GM23338 (cell line): ENCODE data around the gene USP10. TPM values are rescaled to one million over a fixed set of nuclear protein-coding genes. Genes with fewer than 3 reads are reported as not detected.

Experiments
- ATAC-seq: fragments of 200-7000 bp; cut with Tn5 transposase; 3 replicates; pipeline ENCODE4 v1.9.1; 2020
- DNase-seq: peaks from one replicate; pipeline ENCODE4 v3.0.0-alpha.2; 2015; ENCODE audit warnings: low spot score
- H2AFZ ChIP-seq: fragments of 200-600 bp; sonication (generic); 2 replicates; pipeline ENCODE4 v1.8.0; 2016; ENCODE audit warnings: antibody characterized with exemption, mild to moderate bottlenecking, moderate library complexity
- H3F3A ChIP-seq: fragments of 200-600 bp; sonication (generic); replicated peaks from 2 replicates; pipeline ENCODE4 v1.8.0; 2017; ENCODE audit warnings: antibody characterized with exemption, mixed run types, low read depth
- H3K27ac ChIP-seq: fragments of 200-600 bp; sonication (generic); 2 replicates; pipeline ENCODE4 v1.6.1; 2016; ENCODE audit warnings: low read depth
- H3K27me3 ChIP-seq: fragments of 200-600 bp; sonication (generic); 2 replicates; pipeline ENCODE4 v1.8.0; 2016; ENCODE audit warnings: mild to moderate bottlenecking, mixed run types, moderate library complexity; ENCODE audit not compliant: insufficient read depth
- H3K36me3 ChIP-seq: fragments of 200-600 bp; sonication (generic); 2 replicates; pipeline ENCODE4 v1.8.0; 2016; ENCODE audit warnings: mild to moderate bottlenecking; ENCODE audit not compliant: insufficient read depth
- H3K4me1 ChIP-seq: fragments of 200-600 bp; sonication (generic); 2 replicates; pipeline ENCODE4 v1.8.0; 2016; ENCODE audit warnings: mild to moderate bottlenecking, moderate library complexity; ENCODE audit not compliant: insufficient read depth
- H3K4me2 ChIP-seq: fragments of 200-600 bp; sonication (generic); 2 replicates; pipeline ENCODE4 v1.7.1; 2017; ENCODE audit warnings: mixed run types
- H3K4me3 ChIP-seq: fragments of 200-600 bp; sonication (generic); 2 replicates; pipeline ENCODE4 v1.6.1; 2016; ENCODE audit warnings: mixed run types
- H3K79me2 ChIP-seq: fragments of 200-600 bp; sonication (generic); replicated peaks from 2 replicates; pipeline ENCODE4 v1.8.0; 2017; ENCODE audit warnings: mild to moderate bottlenecking; ENCODE audit not compliant: insufficient read depth
- H3K9me2 ChIP-seq: fragments of 200-600 bp; sonication (generic); 2 replicates; pipeline ENCODE4 v1.8.0; 2017; ENCODE audit not compliant: insufficient read depth
- H4K20me1 ChIP-seq: fragments of 200-600 bp; sonication (generic); replicated peaks from 2 replicates; pipeline ENCODE4 v1.8.0; 2017; ENCODE audit warnings: mild to moderate bottlenecking; ENCODE audit not compliant: insufficient read depth
- H3K27ac Mint-ChIP-seq: 2 replicates; pipeline ENCODE4 v1.8.0; 2020; ENCODE audit warnings: inconsistent platforms, mild to moderate bottlenecking, moderate library complexity, mixed read lengths
- H3K27me3 Mint-ChIP-seq: 3 replicates; pipeline ENCODE4 v1.8.0; 2022; ENCODE audit warnings: low read depth, mild to moderate bottlenecking, moderate library complexity, mixed read lengths, inconsistent platforms; ENCODE audit not compliant: insufficient read depth, poor library complexity
- H3K36me3 Mint-ChIP-seq: 3 replicates; pipeline ENCODE4 v1.8.0; 2021; ENCODE audit warnings: low read depth, mild to moderate bottlenecking, inconsistent platforms, moderate library complexity, mixed read lengths
- H3K4me1 Mint-ChIP-seq: 3 replicates; pipeline ENCODE4 v1.8.0; 2020; ENCODE audit warnings: mild to moderate bottlenecking, inconsistent platforms, mixed read lengths
- H3K4me3 Mint-ChIP-seq: 3 replicates; pipeline ENCODE4 v1.8.0; 2021; ENCODE audit warnings: moderate library complexity, mild to moderate bottlenecking, inconsistent platforms, mixed read lengths
- H3K9me3 Mint-ChIP-seq: 3 replicates; pipeline ENCODE4 v1.8.0; 2020; ENCODE audit warnings: moderate library complexity, mild to moderate bottlenecking, inconsistent platforms, mixed read lengths
- CREB1 ChIP-seq: fragments of 250-450 bp; sonication (Bioruptor Pico); IDR thresholded peaks from 2 replicates; pipeline ENCODE4 v1.5.0; 2020; ENCODE audit warnings: low read depth, mild to moderate bottlenecking, moderate library complexity
- ETS1 ChIP-seq: IDR thresholded peaks from 2 replicates; pipeline ENCODE4 v1.6.1; 2016; ENCODE audit warnings: antibody characterized with exemption
- EZH2 ChIP-seq: fragments of 200-600 bp; sonication (generic); IDR thresholded peaks from one replicate; pipeline ENCODE4 v1.8.0; 2017; ENCODE audit warnings: antibody characterized with exemption, mild to moderate bottlenecking, low read depth; ENCODE audit not compliant: unreplicated experiment
- NANOG ChIP-seq: IDR thresholded peaks from 2 replicates; pipeline ENCODE4 v1.6.1; 2016; ENCODE audit warnings: antibody characterized with exemption, borderline replicate concordance
- REST ChIP-seq: IDR thresholded peaks from one replicate; pipeline ENCODE4 v1.6.1; 2018; ENCODE audit warnings: antibody characterized with exemption; ENCODE audit not compliant: unreplicated experiment
- ZNF114 ChIP-seq: fragments of 250-450 bp; sonication (Bioruptor Pico); IDR thresholded peaks from 2 replicates; pipeline ENCODE4 v1.5.0; 2020; ENCODE audit warnings: mild to moderate bottlenecking, moderate library complexity
- ZNF331 ChIP-seq: fragments of 250-450 bp; sonication (Bioruptor Pico); IDR thresholded peaks from 2 replicates; pipeline ENCODE4 v1.5.0; 2020; ENCODE audit warnings: low read depth, mild to moderate bottlenecking, moderate library complexity
- ZNF462 ChIP-seq: fragments of 250-450 bp; sonication (Bioruptor Pico); IDR thresholded peaks from 2 replicates; pipeline ENCODE4 v1.5.0; 2020; ENCODE audit warnings: mild to moderate bottlenecking, moderate library complexity
- polyA plus RNA-seq: library from polyadenylated mRNA; unstranded; fragments of >200 nt; fragmentation: Nextera tagmentation; extraction: Ambion mirVana; gene quantifications from 2 replicates; pipeline ENCODE4 v1.2.1, GENCODE V29; 2016
- total RNA-seq: library from RNA; depleted of rRNA; stranded (reverse); fragments of >200 nt; shearing (Covaris generic); gene quantifications from 2 replicates; pipeline ENCODE4 v1.2.3, GENCODE V29; 2014
- TF ChIP-seq, protein P1 (sequence below), 2 experiments: fragments of 200-600 bp in 1 of 2; sonication (generic) in 1 of 2; conservative IDR thresholded peaks; 2 replicates each; pipeline versions ENCODE4 v1.5.1 to v1.6.1; 2016 to 2017; ENCODE audit warnings: antibody characterized with exemption in 2 of 2, low read depth in 2 of 2, mild to moderate bottlenecking in 2 of 2, moderate library complexity in 1 of 2

USP10 gene
- total and polyA plus RNA-seq, 2 experiments from 2014 or later = 158 to 194 TPM

- TF ChIP-seq, protein P1, sequence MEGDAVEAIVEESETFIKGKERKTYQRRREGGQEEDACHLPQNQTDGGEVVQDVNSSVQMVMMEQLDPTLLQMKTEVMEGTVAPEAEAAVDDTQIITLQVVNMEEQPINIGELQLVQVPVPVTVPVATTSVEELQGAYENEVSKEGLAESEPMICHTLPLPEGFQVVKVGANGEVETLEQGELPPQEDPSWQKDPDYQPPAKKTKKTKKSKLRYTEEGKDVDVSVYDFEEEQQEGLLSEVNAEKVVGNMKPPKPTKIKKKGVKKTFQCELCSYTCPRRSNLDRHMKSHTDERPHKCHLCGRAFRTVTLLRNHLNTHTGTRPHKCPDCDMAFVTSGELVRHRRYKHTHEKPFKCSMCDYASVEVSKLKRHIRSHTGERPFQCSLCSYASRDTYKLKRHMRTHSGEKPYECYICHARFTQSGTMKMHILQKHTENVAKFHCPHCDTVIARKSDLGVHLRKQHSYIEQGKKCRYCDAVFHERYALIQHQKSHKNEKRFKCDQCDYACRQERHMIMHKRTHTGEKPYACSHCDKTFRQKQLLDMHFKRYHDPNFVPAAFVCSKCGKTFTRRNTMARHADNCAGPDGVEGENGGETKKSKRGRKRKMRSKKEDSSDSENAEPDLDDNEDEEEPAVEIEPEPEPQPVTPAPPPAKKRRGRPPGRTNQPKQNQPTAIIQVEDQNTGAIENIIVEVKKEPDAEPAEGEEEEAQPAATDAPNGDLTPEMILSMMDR (conservative IDR thresholded peaks at IDR 0.05; ENCODE audit: low read depth in 2 of 2) = no peak
- TF ChIP-seq EZH2 = no peak
- no peak for TF ChIP-seq REST
- no peak for TF ChIP-seq CREB1 (CRISPR knock-in tag)
- no peak for TF ChIP-seq NANOG
- TF ChIP-seq ETS1 = no peak
- no peak for TF ChIP-seq ZNF114 (CRISPR knock-in tag)
These were observed 19.5 kb upstream of the USP10 start (continued) for GRCh38 chr16:84680165-84680842.

DNA sequence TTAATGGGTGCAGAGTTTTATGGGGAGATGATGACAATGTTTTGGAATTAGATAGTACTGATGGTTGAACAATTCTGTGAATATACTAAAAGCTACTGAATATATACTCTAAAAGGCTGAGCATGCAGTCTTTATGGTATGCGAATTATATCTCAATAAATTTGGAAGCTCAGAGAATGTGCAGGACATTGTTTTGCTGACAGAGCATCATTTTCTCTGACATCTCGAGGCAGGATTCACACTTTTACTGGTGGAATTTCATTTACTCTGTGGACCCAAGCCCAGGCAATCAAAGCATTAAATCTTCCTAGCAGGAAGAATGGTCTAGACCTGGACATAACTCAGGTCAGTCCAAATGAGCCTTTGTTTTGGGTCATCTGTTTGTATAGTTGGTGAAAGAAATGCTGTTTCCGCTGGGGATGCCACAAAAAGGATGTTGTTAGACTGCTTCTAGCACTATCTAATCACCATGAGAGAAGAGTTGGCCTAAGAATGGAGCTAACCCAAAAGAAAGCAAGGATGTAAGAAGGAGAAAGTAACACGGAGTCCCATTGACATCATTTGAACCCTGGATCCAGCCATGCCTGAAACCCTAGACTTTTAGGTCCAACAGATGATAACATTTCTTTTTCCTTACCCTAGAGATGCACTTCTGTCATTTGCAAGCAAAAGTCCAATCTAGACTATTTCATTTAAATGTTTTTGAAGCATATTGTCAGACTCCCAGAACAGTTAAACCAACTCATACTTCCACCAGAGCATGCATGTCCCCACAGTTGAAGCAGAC, 18.8 kb upstream of the USP10 start:
- ATAC-seq (no peak), DNase-seq (no peak)
- Histone ChIP-seq H3K4me1 (peaks cover 17% of the 10 kb centered on the region), H3K79me2 (no peaks in the 10 kb centered on the region), H2AFZ (no peak overlapping the region), H3K27ac (no peak overlapping the region), H3K36me3 (no peaks in the 10 kb centered on the region), H4K20me1 (no peaks in the 10 kb centered on the region), H3F3A (peaks cover 5% of the 10 kb centered on the region; the same call in 1 of the 2 replicates), H3K27me3 (no peaks in the 10 kb centered on the region), H3K9me2 (peaks cover 4% of the 10 kb centered on the region; the same call in 1 of the 2 replicates), H3K4me3 (no peak overlapping the region), H3K4me2 (no peak overlapping the region)
- H3K4me3 Mint-ChIP-seq = no peak overlapping the region
- H3K4me1 Mint-ChIP-seq = peaks cover 37% of the 10 kb centered on the region
- no peak overlapping the region for H3K27ac Mint-ChIP-seq
- peaks cover 1% of the 10 kb centered on the region for H3K27me3 Mint-ChIP-seq
- H3K36me3 Mint-ChIP-seq = no peaks in the 10 kb centered on the region
- H3K9me3 Mint-ChIP-seq = no peaks in the 10 kb centered on the region
- TF ChIP-seq ZNF462 (CRISPR knock-in tag) = no peak
- TF ChIP-seq NANOG = no peak
- TF ChIP-seq ZNF331 (CRISPR knock-in tag) = no peak
- TF ChIP-seq CREB1 (CRISPR knock-in tag) = no peak
